ENCODE measurements around the gene PARD3.
"Not testable (repeated sequence)": the region's sequence is repeated elsewhere in the genome, so short reads cannot be mapped to it uniquely, and the experiment has no call there.

The PARD3 gene

DNA sequence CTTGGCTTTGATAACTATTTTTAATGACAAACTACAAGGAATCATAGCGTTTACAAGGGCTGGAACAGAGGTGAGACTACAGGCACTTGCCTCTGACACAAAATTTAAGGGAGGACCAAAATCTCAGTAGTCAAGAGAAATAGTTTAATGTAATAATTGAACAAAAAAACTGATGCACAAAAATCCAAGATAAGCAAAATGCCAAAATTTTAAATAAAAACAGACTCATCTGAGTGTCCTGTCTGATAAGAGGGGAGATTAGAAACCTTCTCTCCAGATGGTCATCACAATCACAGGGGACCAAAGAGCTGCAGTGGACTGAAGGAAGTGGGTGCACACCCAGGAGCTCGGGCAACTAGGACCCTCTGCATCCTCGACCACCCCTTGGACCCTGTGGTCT is 70.5 kb downstream of the PARD3 start:
- no peaks in the 10 kb centered on the region for H3K4me1 ChIP-seq (ENCODE audit: control insufficient read depth, low read length)
- H3K9me3 ChIP-seq (ENCODE audit: control insufficient read depth, insufficient read depth, low read length), result no peaks in the 10 kb centered on the region
- H3K4me3 ChIP-seq (ENCODE audit: low read length), result no peak overlapping the region
- H3K36me3 ChIP-seq (ENCODE audit: control insufficient read depth, low read length), result no peaks in the 10 kb centered on the region
- no peak overlapping the region for H3K4me2 ChIP-seq (ENCODE audit: low read length)
- H3K79me2 ChIP-seq (ENCODE audit: control insufficient read depth, low read length), result no peaks in the 10 kb centered on the region
- H3K27ac ChIP-seq (ENCODE audit: low read depth, low read length), result no peak overlapping the region
- no peaks in the 10 kb centered on the region for H3K9me2 ChIP-seq (replicated peaks; ENCODE audit: control insufficient read depth, low read length)
- H3F3A ChIP-seq (ENCODE audit: control insufficient read depth, insufficient read depth), result no peaks in the 10 kb centered on the region
- TF ChIP-seq, protein P1, sequence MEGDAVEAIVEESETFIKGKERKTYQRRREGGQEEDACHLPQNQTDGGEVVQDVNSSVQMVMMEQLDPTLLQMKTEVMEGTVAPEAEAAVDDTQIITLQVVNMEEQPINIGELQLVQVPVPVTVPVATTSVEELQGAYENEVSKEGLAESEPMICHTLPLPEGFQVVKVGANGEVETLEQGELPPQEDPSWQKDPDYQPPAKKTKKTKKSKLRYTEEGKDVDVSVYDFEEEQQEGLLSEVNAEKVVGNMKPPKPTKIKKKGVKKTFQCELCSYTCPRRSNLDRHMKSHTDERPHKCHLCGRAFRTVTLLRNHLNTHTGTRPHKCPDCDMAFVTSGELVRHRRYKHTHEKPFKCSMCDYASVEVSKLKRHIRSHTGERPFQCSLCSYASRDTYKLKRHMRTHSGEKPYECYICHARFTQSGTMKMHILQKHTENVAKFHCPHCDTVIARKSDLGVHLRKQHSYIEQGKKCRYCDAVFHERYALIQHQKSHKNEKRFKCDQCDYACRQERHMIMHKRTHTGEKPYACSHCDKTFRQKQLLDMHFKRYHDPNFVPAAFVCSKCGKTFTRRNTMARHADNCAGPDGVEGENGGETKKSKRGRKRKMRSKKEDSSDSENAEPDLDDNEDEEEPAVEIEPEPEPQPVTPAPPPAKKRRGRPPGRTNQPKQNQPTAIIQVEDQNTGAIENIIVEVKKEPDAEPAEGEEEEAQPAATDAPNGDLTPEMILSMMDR (IDR thresholded peaks at IDR 0.05; ENCODE audit: low read depth, low read length, poor library complexity, severe bottlenecking), result no peak
- TF ChIP-seq EZH2phosphoT487 (IDR thresholded peaks at IDR 0.05; ENCODE audit: borderline replicate concordance, low read length), result no peak
- H4K20me1 ChIP-seq (ENCODE audit: control insufficient read depth, insufficient read depth, low read depth, low read length), result no peaks in the 10 kb centered on the region
- peaks cover 6% of the 10 kb centered on the region for H3K27me3 ChIP-seq (ENCODE audit: control insufficient read depth, low read length)

DNA sequence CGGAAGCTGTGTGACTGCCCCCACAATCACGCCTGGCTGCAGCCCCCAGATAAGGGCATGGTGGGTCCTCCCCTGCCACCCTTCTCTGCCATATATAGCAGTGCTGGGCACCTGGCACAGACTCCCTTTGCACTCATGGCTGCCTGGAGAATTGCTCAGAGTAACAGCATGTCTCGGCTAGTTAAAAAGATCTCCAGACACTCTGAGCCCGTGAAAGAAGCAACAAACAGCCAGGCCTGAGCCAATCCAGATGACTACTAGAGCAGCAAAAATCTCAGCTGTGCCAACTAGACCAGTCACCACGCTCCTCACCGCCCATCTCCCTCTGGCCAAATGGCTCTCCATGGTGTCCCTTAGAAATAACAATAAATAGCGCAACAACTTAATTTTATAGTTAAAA is 71.3 kb downstream of the PARD3 start:
- H3K79me2 ChIP-seq (ENCODE audit: control insufficient read depth, low read length), result no peaks in the 10 kb centered on the region
- no peak overlapping the region for H3K4me2 ChIP-seq (ENCODE audit: low read length)
- no peak for TF ChIP-seq EZH2phosphoT487 (IDR thresholded peaks at IDR 0.05; ENCODE audit: borderline replicate concordance, low read length)
- TF ChIP-seq, protein P1 (IDR thresholded peaks at IDR 0.05; ENCODE audit: low read depth, low read length, poor library complexity, severe bottlenecking), result no peak
- no peaks in the 10 kb centered on the region for H3K9me3 ChIP-seq (ENCODE audit: control insufficient read depth, insufficient read depth, low read length)
- H3K4me3 ChIP-seq (ENCODE audit: low read length), result no peak overlapping the region
- no peaks in the 10 kb centered on the region for H3K9me2 ChIP-seq (replicated peaks; ENCODE audit: control insufficient read depth, low read length)
- H3K4me1 ChIP-seq (ENCODE audit: control insufficient read depth, low read length), result no peaks in the 10 kb centered on the region
- H4K20me1 ChIP-seq (ENCODE audit: control insufficient read depth, insufficient read depth, low read depth, low read length), result no peaks in the 10 kb centered on the region
- H3K27me3 ChIP-seq (ENCODE audit: control insufficient read depth, low read length), result peaks cover 7% of the 10 kb centered on the region
- H3F3A ChIP-seq (ENCODE audit: control insufficient read depth, insufficient read depth), result no peaks in the 10 kb centered on the region
- no peak overlapping the region for H3K27ac ChIP-seq (ENCODE audit: low read depth, low read length)
- no peaks in the 10 kb centered on the region for H3K36me3 ChIP-seq (ENCODE audit: control insufficient read depth, low read length)

DNA sequence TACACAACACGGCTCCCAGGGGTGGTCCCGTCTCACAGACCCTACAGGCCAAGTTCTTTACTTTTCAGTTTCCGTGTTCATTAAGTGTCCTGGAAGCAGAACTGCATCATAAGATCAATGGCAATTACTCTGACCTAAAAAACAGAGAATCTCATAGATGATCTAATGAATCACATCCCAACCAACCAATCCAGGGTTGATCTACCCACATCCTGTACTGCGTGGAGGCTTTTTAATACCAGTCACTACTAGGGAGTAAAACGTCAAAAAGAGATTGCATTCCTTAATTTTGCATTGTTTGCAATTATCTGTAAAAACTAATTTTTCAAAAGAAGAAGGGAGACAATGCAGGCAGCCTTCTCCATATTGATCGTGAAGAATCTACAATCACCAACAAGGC is 72.6 kb downstream of the PARD3 start:
- Histone ChIP-seq H4K20me1 (ENCODE audit: control insufficient read depth, insufficient read depth, low read depth, low read length) (no peaks in the 10 kb centered on the region), H3K4me2 (ENCODE audit: low read length) (no peak overlapping the region), H3K9me2 (replicated peaks; ENCODE audit: control insufficient read depth, low read length) (no peaks in the 10 kb centered on the region), H3K4me1 (ENCODE audit: control insufficient read depth, low read length) (no peaks in the 10 kb centered on the region), H3K36me3 (ENCODE audit: control insufficient read depth, low read length) (no peaks in the 10 kb centered on the region), H3K79me2 (ENCODE audit: control insufficient read depth, low read length) (no peaks in the 10 kb centered on the region), H3K27me3 (ENCODE audit: control insufficient read depth, low read length) (peaks cover 13% of the 10 kb centered on the region), H3K4me3 (ENCODE audit: low read length) (no peak overlapping the region), H3F3A (ENCODE audit: control insufficient read depth, insufficient read depth) (no peaks in the 10 kb centered on the region), H3K9me3 (ENCODE audit: control insufficient read depth, insufficient read depth, low read length) (no peaks in the 10 kb centered on the region), H3K27ac (ENCODE audit: low read depth, low read length) (no peak overlapping the region)
- no peak for TF ChIP-seq EZH2phosphoT487 (IDR thresholded peaks at IDR 0.05; ENCODE audit: borderline replicate concordance, low read length)
- TF ChIP-seq, protein P1 (IDR thresholded peaks at IDR 0.05; ENCODE audit: low read depth, low read length, poor library complexity, severe bottlenecking), result no peak

DNA sequence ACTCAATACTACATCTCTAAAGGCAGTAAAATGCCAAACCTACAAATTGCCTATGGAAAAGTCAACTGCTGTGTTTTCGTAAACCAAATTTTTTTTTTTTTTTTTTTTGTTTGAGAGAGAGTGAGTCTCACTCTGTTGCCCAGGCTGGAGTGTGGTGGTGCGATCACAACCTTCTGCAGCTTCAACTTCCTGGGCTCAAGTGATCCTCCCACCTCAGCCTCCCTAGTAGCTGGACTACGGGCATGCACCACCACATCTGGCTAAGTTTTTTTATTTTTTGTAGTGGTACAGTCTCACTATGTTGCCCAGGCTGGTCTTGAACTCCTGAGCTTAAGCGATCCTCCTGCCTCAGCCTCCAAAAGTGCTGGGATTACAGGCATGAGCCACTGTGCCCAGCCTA is 74.0 kb downstream of the PARD3 start:
- H3F3A ChIP-seq (ENCODE audit: control insufficient read depth, insufficient read depth); H3K79me2 ChIP-seq (ENCODE audit: control insufficient read depth, low read length); H3K4me2 ChIP-seq (ENCODE audit: low read length); H3K4me3 ChIP-seq (ENCODE audit: low read length); H4K20me1 ChIP-seq (ENCODE audit: control insufficient read depth, insufficient read depth, low read depth, low read length); H3K27ac ChIP-seq (ENCODE audit: low read depth, low read length); H3K36me3 ChIP-seq (ENCODE audit: control insufficient read depth, low read length); H3K9me2 ChIP-seq (replicated peaks; ENCODE audit: control insufficient read depth, low read length); H3K4me1 ChIP-seq (ENCODE audit: control insufficient read depth, low read length); H3K9me3 ChIP-seq (ENCODE audit: control insufficient read depth, insufficient read depth, low read length): not testable (repeated sequence)
- peaks cover 13% of the 10 kb centered on the region for H3K27me3 ChIP-seq (ENCODE audit: control insufficient read depth, low read length)
